Inflammatory macrophage treated with lipopolysaccharide for 4 hours (primary cell): ENCODE data around the gene CXCR5.

ENCODE experiments used
- DNase-seq: peaks from one replicate; pipeline ENCODE4 v3.0.0-alpha.2; 2020

The CXCR5 gene

GRCh38 chr11:118877487-118878162, 6.1 kb upstream of the CXCR5 start:
- no peak for DNase-seq

- DNase-seq, result no peak
Measured at GRCh38 chr11:118878163-118878563, 5.5 kb upstream of the CXCR5 start.

GRCh38 chr11:118881228-118881627, 2.5 kb upstream of the CXCR5 start:
- no peak for DNase-seq

GRCh38 chr11:118882491-118882890, 1.2 kb upstream of the CXCR5 start:
- DNase-seq, result peak; percentile 93

GRCh38 chr11:118883004-118883367, 706 bp upstream of the CXCR5 start:
- no peak for DNase-seq

GRCh38 chr11:118884875-118885274, 1.2 kb downstream of the CXCR5 start:
- no peak for DNase-seq

GRCh38 chr11:118885319-118885718, 1.6 kb downstream of the CXCR5 start:
- DNase-seq, result no peak

- peak; percentile 60 for DNase-seq
Measured at GRCh38 chr11:118885831-118886565, 2.3 kb downstream of the CXCR5 start.

GRCh38 chr11:118886681-118887111, 3.0 kb downstream of the CXCR5 start:
- DNase-seq, result peak; percentile 88

GRCh38 chr11:118887206-118887605, 3.5 kb downstream of the CXCR5 start:
- DNase-seq, result no peak

- no peak for DNase-seq
Measured at GRCh38 chr11:118888398-118888797, 4.7 kb downstream of the CXCR5 start.

GRCh38 chr11:118889797-118890196, 6.1 kb downstream of the CXCR5 start:
- no peak for DNase-seq

- DNase-seq, result no peak
Measured at GRCh38 chr11:118892514-118892913, 8.8 kb downstream of the CXCR5 start.

- DNase-seq, result no peak
Measured at GRCh38 chr11:118892964-118893363, 9.3 kb downstream of the CXCR5 start.

GRCh38 chr11:118893662-118894061, 10.0 kb downstream of the CXCR5 start:
- DNase-seq, result no peak

- DNase-seq, result no peak
Measured at GRCh38 chr11:118894192-118894591, 10.5 kb downstream of the CXCR5 start.

- no peak for DNase-seq
Measured at GRCh38 chr11:118895093-118896039, 11.7 kb downstream of the CXCR5 start.

- peak; percentile 27 for DNase-seq
Measured at GRCh38 chr11:118896472-118896913, 12.8 kb downstream of the CXCR5 start.

- DNase-seq, result no peak
Measured at GRCh38 chr11:118896921-118897591, 13.4 kb downstream of the CXCR5 start.

GRCh38 chr11:118897721-118898310, 14.1 kb downstream of the CXCR5 start:
- DNase-seq, result no peak

GRCh38 chr11:118898400-118899295, 15.0 kb downstream of the CXCR5 start:
- DNase-seq, result no peak
